ENCODE results near the gene PLEKHA7.

The PLEKHA7 gene

DNA sequence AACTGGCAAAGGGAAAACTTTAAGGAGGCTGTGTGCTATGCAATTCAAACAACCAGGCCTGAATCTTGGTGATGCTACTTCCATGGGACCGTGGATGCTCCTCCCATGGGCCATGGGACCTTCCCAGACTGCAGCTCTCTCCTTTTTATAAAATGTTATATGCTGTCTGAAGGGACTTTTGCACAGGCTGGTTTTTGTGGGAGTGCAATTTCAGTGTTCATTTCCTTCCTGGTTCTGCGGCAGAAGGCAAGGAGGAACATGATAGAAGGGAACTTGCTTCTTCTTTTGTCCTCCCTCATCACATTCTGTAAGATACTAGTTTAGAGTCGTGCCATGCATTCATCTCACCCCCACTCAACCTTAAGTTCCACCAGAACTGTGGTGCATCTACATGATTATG, 206.9 kb downstream of the PLEKHA7 start:
- TF ChIP-seq POLR2AphosphoS5 (IDR thresholded peaks at IDR 0.05; ENCODE audit: low read depth, low read length) (no peak), SIN3A (IDR thresholded peaks at IDR 0.05; ENCODE audit: borderline replicate concordance, insufficient read depth, low read length) (no peak), TAF1 (IDR thresholded peaks at IDR 0.05; ENCODE audit: borderline replicate concordance, insufficient read depth, low read length) (no peak), FOXP2 (optimal IDR thresholded peaks at IDR 0.05; ENCODE audit: borderline replicate concordance, extremely low read depth, extremely low read length, insufficient read depth) (no peak)
- TF ChIP-seq, protein P1, sequence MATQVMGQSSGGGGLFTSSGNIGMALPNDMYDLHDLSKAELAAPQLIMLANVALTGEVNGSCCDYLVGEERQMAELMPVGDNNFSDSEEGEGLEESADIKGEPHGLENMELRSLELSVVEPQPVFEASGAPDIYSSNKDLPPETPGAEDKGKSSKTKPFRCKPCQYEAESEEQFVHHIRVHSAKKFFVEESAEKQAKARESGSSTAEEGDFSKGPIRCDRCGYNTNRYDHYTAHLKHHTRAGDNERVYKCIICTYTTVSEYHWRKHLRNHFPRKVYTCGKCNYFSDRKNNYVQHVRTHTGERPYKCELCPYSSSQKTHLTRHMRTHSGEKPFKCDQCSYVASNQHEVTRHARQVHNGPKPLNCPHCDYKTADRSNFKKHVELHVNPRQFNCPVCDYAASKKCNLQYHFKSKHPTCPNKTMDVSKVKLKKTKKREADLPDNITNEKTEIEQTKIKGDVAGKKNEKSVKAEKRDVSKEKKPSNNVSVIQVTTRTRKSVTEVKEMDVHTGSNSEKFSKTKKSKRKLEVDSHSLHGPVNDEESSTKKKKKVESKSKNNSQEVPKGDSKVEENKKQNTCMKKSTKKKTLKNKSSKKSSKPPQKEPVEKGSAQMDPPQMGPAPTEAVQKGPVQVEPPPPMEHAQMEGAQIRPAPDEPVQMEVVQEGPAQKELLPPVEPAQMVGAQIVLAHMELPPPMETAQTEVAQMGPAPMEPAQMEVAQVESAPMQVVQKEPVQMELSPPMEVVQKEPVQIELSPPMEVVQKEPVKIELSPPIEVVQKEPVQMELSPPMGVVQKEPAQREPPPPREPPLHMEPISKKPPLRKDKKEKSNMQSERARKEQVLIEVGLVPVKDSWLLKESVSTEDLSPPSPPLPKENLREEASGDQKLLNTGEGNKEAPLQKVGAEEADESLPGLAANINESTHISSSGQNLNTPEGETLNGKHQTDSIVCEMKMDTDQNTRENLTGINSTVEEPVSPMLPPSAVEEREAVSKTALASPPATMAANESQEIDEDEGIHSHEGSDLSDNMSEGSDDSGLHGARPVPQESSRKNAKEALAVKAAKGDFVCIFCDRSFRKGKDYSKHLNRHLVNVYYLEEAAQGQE (IDR thresholded peaks at IDR 0.05; ENCODE audit: insufficient read depth in 1 of 2, low read depth in 2 of 2, low read length in 2 of 2) = no peak

DNA sequence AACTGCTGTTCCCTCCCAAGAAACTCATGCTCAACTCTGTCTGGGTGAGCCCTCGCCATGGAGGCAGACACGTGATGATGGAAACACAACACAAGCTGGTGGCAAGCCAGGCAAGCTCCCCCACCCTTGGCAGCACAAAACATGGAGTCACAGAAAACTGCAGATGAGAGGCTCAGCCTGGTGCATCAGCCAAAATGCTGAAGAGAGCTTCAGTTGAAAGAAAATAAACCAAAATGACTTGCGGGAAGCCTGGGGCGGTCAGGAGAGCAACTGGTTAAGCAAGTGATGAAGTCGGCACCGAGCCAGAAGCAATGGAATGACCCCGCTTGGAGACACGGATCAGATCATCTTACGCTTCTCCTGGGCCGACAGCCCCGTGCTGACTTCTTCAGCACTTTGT, 207.4 kb downstream of the PLEKHA7 start:
- TF ChIP-seq, protein P1 (IDR thresholded peaks at IDR 0.05; ENCODE audit: insufficient read depth in 1 of 2, low read depth in 2 of 2, low read length in 2 of 2) = no peak
- TF ChIP-seq POLR2AphosphoS5 (IDR thresholded peaks at IDR 0.05; ENCODE audit: low read depth, low read length) = no peak
- no peak for TF ChIP-seq FOXP2 (optimal IDR thresholded peaks at IDR 0.05; ENCODE audit: borderline replicate concordance, extremely low read depth, extremely low read length, insufficient read depth)
- TF ChIP-seq SIN3A (IDR thresholded peaks at IDR 0.05; ENCODE audit: borderline replicate concordance, insufficient read depth, low read length) = no peak
- no peak for TF ChIP-seq TAF1 (IDR thresholded peaks at IDR 0.05; ENCODE audit: borderline replicate concordance, insufficient read depth, low read length)

DNA sequence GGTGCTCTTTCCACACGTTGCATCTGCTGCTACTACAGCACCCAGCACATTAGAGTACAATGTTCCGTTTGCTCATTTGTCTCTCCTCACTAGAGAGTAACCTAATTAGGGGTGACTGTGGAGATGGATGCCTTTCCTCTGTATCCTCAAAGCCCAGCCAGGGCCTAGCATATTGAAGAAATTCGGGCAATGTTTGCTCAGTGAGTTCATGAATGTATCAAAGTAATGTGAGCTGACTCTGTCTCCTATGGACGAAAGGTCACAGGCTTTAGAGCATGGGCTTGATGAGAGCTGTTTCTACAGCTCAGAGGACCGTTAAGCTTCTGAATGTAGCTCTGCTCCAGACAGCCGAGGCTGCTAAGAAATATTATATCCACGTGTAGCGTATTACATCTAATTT, 208.3 kb downstream of the PLEKHA7 start:
- TF ChIP-seq POLR2AphosphoS5 (IDR thresholded peaks at IDR 0.05; ENCODE audit: low read depth, low read length) = no peak
- no peak for TF ChIP-seq TAF1 (IDR thresholded peaks at IDR 0.05; ENCODE audit: borderline replicate concordance, insufficient read depth, low read length)
- TF ChIP-seq SIN3A (IDR thresholded peaks at IDR 0.05; ENCODE audit: borderline replicate concordance, insufficient read depth, low read length) = no peak

DNA sequence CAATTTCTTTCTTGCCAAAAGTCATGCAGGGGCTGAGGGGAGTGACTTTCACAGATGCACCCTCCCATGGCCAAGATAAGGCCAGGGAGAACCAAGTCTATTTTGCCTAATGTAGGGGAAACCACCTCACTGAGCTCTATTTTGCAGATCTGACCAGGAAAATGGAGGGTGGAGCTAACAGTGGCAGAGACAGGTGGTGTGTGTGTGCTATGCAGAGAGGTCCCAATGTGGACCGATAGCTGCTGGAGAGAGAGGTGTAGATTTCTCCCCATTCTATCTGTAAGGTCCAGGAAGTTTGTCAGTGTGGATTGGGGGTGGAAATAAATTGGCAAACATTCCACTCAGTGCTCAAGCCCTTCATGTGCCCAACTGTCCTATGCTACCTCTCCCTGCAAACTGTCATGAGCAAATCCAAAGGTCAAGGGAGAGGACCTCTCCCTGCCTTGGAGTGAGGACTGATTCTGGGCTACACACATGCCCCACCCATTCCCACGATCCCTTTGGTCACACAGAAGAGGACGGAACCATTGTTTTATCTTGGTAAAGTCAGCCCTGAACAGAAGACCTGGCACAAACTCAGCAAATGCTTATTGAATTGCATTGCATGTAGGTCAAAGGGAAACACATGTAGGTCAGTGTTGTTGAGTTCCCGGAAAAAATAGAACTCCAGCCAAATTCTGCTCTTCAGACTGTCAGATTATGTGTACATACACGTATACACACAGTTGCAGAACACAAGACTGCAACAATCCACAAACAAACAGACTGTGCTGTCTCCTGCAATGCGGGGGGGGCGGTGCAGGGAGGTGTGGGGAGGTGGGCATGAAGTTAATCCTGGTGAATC, 209.9 kb downstream of the PLEKHA7 start:
- TF ChIP-seq, protein P1 (IDR thresholded peaks at IDR 0.05; ENCODE audit: insufficient read depth in 1 of 2, low read depth in 2 of 2, low read length in 2 of 2) = no peak
- TF ChIP-seq POLR2AphosphoS5 (IDR thresholded peaks at IDR 0.05; ENCODE audit: low read depth, low read length) (no peak), SIN3A (IDR thresholded peaks at IDR 0.05; ENCODE audit: borderline replicate concordance, insufficient read depth, low read length) (no peak), TAF1 (IDR thresholded peaks at IDR 0.05; ENCODE audit: borderline replicate concordance, insufficient read depth, low read length) (no peak), FOXP2 (optimal IDR thresholded peaks at IDR 0.05; ENCODE audit: borderline replicate concordance, extremely low read depth, extremely low read length, insufficient read depth) (no peak)

- TF ChIP-seq POLR2AphosphoS5 (IDR thresholded peaks at IDR 0.05; ENCODE audit: low read depth, low read length) (no peak), TAF1 (IDR thresholded peaks at IDR 0.05; ENCODE audit: borderline replicate concordance, insufficient read depth, low read length) (no peak), FOXP2 (optimal IDR thresholded peaks at IDR 0.05; ENCODE audit: borderline replicate concordance, extremely low read depth, extremely low read length, insufficient read depth) (no peak), SIN3A (IDR thresholded peaks at IDR 0.05; ENCODE audit: borderline replicate concordance, insufficient read depth, low read length) (no peak)
- TF ChIP-seq, protein P1 (IDR thresholded peaks at IDR 0.05; ENCODE audit: insufficient read depth in 1 of 2, low read depth in 2 of 2, low read length in 2 of 2) = no peak
Measured at GRCh38 chr11:16801288-16801980, 212.8 kb downstream of the PLEKHA7 start.

Measured in PFSK-1 (cell line).